Right renal pelvis (tissue), 4 donors: ENCODE measurements around the gene SAMD11. TPM values are rescaled to one million over a fixed set of nuclear protein-coding genes. Genes with fewer than 3 reads are reported as not detected.

Experiments
- DNase-seq, 4 donors: peaks; one replicate each; pipeline ENCODE4 v3.0.0-alpha.2; 2013; ENCODE audit warnings: low read depth in 4 of 4, low spot score in 3 of 4, missing footprints in 1 of 4
- polyA plus RNA-seq, 4 donors: library from polyadenylated mRNA; unstranded; fragments of 120-200 nt; gene quantifications; one replicate each; pipeline ENCODE4 v1.2.1, GENCODE V29; 2013; ENCODE audit not compliant: insufficient read length in 4 of 4

SAMD11 gene
- polyA plus RNA-seq, 4 donors = 54.0 to 86.3 (median 65.2) TPM

GRCh38 chr1:930633-931138 is 7.0 kb downstream of the SAMD11 start:
- DNase-seq = no peak

GRCh38 chr1:931380-932172 is 7.9 kb downstream of the SAMD11 start:
- DNase-seq = no peak

GRCh38 chr1:932173-932510 is 8.4 kb downstream of the SAMD11 start:
- no peak for DNase-seq

- DNase-seq = no peak
Observed at GRCh38 chr1:932776-933602, 9.3 kb downstream of the SAMD11 start.

- DNase-seq = no peak
Observed at GRCh38 chr1:933603-933940, 9.8 kb downstream of the SAMD11 start.

- no peak for DNase-seq
Observed at GRCh38 chr1:934991-935750, 11.4 kb downstream of the SAMD11 start.

- no peak for DNase-seq
Observed at GRCh38 chr1:935751-936231, 12.1 kb downstream of the SAMD11 start.

- no peak for DNase-seq
Observed at GRCh38 chr1:936348-937264, 12.9 kb downstream of the SAMD11 start.

GRCh38 chr1:937521-937920 is 13.8 kb downstream of the SAMD11 start:
- no peak for DNase-seq

- DNase-seq = no peak
Observed at GRCh38 chr1:938088-938683, 14.5 kb downstream of the SAMD11 start.

- no peak for DNase-seq
Observed at GRCh38 chr1:938711-939489, 15.2 kb downstream of the SAMD11 start.

- no peak for DNase-seq
Observed at GRCh38 chr1:939511-940106, 15.9 kb downstream of the SAMD11 start.

- DNase-seq = peak in 2 of 4 donors; percentile 81 to 84
Observed at GRCh38 chr1:940107-941014, 16.6 kb downstream of the SAMD11 start.

GRCh38 chr1:941015-941587 is 17.4 kb downstream of the SAMD11 start:
- DNase-seq = no peak

GRCh38 chr1:941588-942383 is 18.1 kb downstream of the SAMD11 start:
- DNase-seq = peak in 3 of 4 donors; percentile 74 to 79 (median 75)

- no peak for DNase-seq
Observed at GRCh38 chr1:942411-942821, 18.7 kb downstream of the SAMD11 start.
